Astrocyte (in vitro differentiated cells and primary cell): ENCODE results near the gene PEPD.

Experiments used
- CTCF ChIP-seq: IDR thresholded peaks from 2 replicates; pipeline ENCODE4 v1.5.1; 2011; ENCODE audit warnings: low read depth, mild to moderate bottlenecking, inconsistent platforms, low read length, moderate library complexity; ENCODE audit not compliant: insufficient read depth
- EZH2 ChIP-seq: IDR thresholded peaks from 2 replicates; pipeline ENCODE4 v1.6.1; 2012; ENCODE audit warnings: mild to moderate bottlenecking, low read length, inconsistent platforms; ENCODE audit not compliant: insufficient read depth

- no peak for TF ChIP-seq CTCF
- no peak for TF ChIP-seq EZH2
These were observed 51.6 kb downstream of the PEPD start for GRCh38 chr19:33470040-33470330.
